Astrocyte (in vitro differentiated cells and primary cell): ENCODE results near the gene CLEC4G. TPM values are rescaled to one million over a fixed set of nuclear protein-coding genes. Genes with fewer than 3 reads are reported as not detected.

Experiments
- DNase-seq: peaks from one replicate; pipeline ENCODE4 v3.0.0-alpha.2; 2010; ENCODE audit warnings: low read depth
- FAIRE-seq: peaks from 2 replicates; lab custom pipeline; 2011; peaks lifted over from hg19 to GRCh38; lab: Jason Lieb, UNC
- H2AFZ ChIP-seq: 2 replicates; pipeline ENCODE4 v1.6.0; 2012; ENCODE audit warnings: low read depth, low read length, inconsistent platforms
- H3K27ac ChIP-seq: 2 replicates; pipeline ENCODE4 v1.5.1; 2011; ENCODE audit warnings: low read depth, low read length, inconsistent platforms
- H3K27me3 ChIP-seq: 2 replicates; pipeline ENCODE4 v1.6.0; 2011; ENCODE audit warnings: low read length, inconsistent platforms; ENCODE audit not compliant: insufficient read depth
- H3K36me3 ChIP-seq: 2 replicates; pipeline ENCODE4 v1.5.1; 2011; ENCODE audit warnings: low read length, inconsistent platforms; ENCODE audit not compliant: insufficient read depth
- H3K4me1 ChIP-seq: 2 replicates; pipeline ENCODE4 v1.5.1; 2011; ENCODE audit warnings: low read length, inconsistent platforms; ENCODE audit not compliant: insufficient read depth
- H3K4me2 ChIP-seq: 2 replicates; pipeline ENCODE4 v1.6.0; 2012; ENCODE audit warnings: low read length, inconsistent platforms
- H3K4me3 ChIP-seq: 2 replicates; pipeline ENCODE4 v1.5.1; 2011; ENCODE audit warnings: low read depth, mild to moderate bottlenecking, low read length, inconsistent platforms; ENCODE audit not compliant: insufficient read depth
- H3K79me2 ChIP-seq: 2 replicates; pipeline ENCODE4 v1.6.0; 2012; ENCODE audit warnings: mild to moderate bottlenecking, low read length, inconsistent platforms; ENCODE audit not compliant: insufficient read depth
- H3K9ac ChIP-seq: 2 replicates; pipeline ENCODE4 v1.6.0; 2012; ENCODE audit warnings: mild to moderate bottlenecking, low read length, inconsistent platforms
- H3K9me3 ChIP-seq: 2 replicates; pipeline ENCODE4 v1.5.1; 2012; ENCODE audit warnings: low read depth, mild to moderate bottlenecking, low read length, inconsistent platforms; ENCODE audit not compliant: insufficient read depth
- H4K20me1 ChIP-seq: 2 replicates; pipeline ENCODE4 v1.6.0; 2012; ENCODE audit warnings: low read length, inconsistent platforms; ENCODE audit not compliant: insufficient read depth
- H3K27ac Mint-ChIP-seq: one replicate; pipeline ENCODE4 v1.8.0; 2021; ENCODE audit warnings: mild to moderate bottlenecking, mixed read lengths; ENCODE audit not compliant: unreplicated experiment
- H3K27me3 Mint-ChIP-seq: one replicate; pipeline ENCODE4 v1.8.0; 2021; ENCODE audit warnings: low read depth, mixed read lengths; ENCODE audit not compliant: unreplicated experiment
- H3K36me3 Mint-ChIP-seq: one replicate; pipeline ENCODE4 v1.8.0; 2021; ENCODE audit warnings: low read depth, mixed read lengths; ENCODE audit not compliant: unreplicated experiment
- H3K4me1 Mint-ChIP-seq: one replicate; pipeline ENCODE4 v1.8.0; 2021; ENCODE audit warnings: low read depth, mixed read lengths; ENCODE audit not compliant: unreplicated experiment
- H3K4me3 Mint-ChIP-seq: one replicate; pipeline ENCODE4 v1.8.0; 2021; ENCODE audit warnings: mild to moderate bottlenecking, moderate library complexity, mixed read lengths; ENCODE audit not compliant: unreplicated experiment
- H3K9me3 Mint-ChIP-seq: one replicate; pipeline ENCODE4 v1.8.0; 2021; ENCODE audit warnings: mild to moderate bottlenecking, mixed read lengths; ENCODE audit not compliant: unreplicated experiment
- EZH2 ChIP-seq: IDR thresholded peaks from 2 replicates; pipeline ENCODE4 v1.6.1; 2012; ENCODE audit warnings: mild to moderate bottlenecking, low read length, inconsistent platforms; ENCODE audit not compliant: insufficient read depth
- total RNA-seq: library from RNA; stranded (reverse); gene quantifications from 2 replicates; pipeline ENCODE4 v1.2.1, GENCODE V29; 2021
- TF ChIP-seq, protein P1 (sequence below): IDR thresholded peaks from 2 replicates; pipeline ENCODE4 v1.5.1; 2011; ENCODE audit warnings: low read depth, mild to moderate bottlenecking, inconsistent platforms, low read length, moderate library complexity; ENCODE audit not compliant: insufficient read depth

CLEC4G gene
- total RNA-seq, 1 donor from 2014 or later: not detected

GRCh38 chr19:7689165-7689564, 42.7 kb downstream of the CLEC4G start:
- Mint-ChIP-seq H3K27me3 (no peaks in the 10 kb centered on the region), H3K36me3 (peaks cover 5% of the 10 kb centered on the region), H3K9me3 (no peaks in the 10 kb centered on the region), H3K4me1 (no peaks in the 10 kb centered on the region), H3K27ac (no peak overlapping the region), H3K4me3 (no peak overlapping the region)
- FAIRE-seq: no peak
- Histone ChIP-seq H3K27me3 (no peaks in the 10 kb centered on the region), H3K79me2 (no peaks in the 10 kb centered on the region), H3K4me1 (no peaks in the 10 kb centered on the region), H2AFZ (no peak overlapping the region), H3K9ac (no peak overlapping the region), H3K9me3 (no peaks in the 10 kb centered on the region), H3K27ac (no peak overlapping the region), H4K20me1 (peaks cover 7% of the 10 kb centered on the region), H3K36me3 (no peaks in the 10 kb centered on the region), H3K4me2 (no peak overlapping the region), H3K4me3 (no peak overlapping the region)
- TF ChIP-seq EZH2: no peak
- TF ChIP-seq, protein P1, sequence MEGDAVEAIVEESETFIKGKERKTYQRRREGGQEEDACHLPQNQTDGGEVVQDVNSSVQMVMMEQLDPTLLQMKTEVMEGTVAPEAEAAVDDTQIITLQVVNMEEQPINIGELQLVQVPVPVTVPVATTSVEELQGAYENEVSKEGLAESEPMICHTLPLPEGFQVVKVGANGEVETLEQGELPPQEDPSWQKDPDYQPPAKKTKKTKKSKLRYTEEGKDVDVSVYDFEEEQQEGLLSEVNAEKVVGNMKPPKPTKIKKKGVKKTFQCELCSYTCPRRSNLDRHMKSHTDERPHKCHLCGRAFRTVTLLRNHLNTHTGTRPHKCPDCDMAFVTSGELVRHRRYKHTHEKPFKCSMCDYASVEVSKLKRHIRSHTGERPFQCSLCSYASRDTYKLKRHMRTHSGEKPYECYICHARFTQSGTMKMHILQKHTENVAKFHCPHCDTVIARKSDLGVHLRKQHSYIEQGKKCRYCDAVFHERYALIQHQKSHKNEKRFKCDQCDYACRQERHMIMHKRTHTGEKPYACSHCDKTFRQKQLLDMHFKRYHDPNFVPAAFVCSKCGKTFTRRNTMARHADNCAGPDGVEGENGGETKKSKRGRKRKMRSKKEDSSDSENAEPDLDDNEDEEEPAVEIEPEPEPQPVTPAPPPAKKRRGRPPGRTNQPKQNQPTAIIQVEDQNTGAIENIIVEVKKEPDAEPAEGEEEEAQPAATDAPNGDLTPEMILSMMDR: no peak
- no peak for DNase-seq

DNA sequence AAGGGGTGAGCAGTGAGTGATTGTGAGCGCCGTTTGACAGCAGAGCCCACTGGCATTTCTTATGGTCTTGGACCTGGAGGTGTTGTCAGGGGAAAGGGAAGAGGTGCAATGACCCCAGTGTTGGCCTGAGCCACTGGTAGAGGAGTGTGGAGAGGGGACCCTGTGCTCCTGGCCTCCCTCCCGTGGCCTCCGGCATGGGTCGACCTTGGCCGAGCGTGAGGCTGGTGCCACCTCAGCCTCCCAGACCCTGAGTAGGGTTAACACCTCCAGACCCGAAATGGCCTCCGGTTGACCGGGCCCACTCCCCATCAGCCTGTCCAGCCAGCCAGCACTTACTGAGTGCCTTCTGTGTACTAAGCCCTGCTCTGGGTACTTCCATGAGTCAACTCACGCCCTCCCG, 44.7 kb downstream of the CLEC4G start:
- TF ChIP-seq EZH2: no peak
- TF ChIP-seq, protein P1: no peak
- FAIRE-seq (no peak), DNase-seq (no peak)
- no peak overlapping the region for H3K4me3 ChIP-seq
- peaks cover 25% of the 10 kb centered on the region for H4K20me1 ChIP-seq
- H3K27ac ChIP-seq: no peak overlapping the region
- H3K27ac Mint-ChIP-seq: no peak overlapping the region
- peaks cover 5% of the 10 kb centered on the region for H3K36me3 Mint-ChIP-seq
- no peak overlapping the region for H3K9ac ChIP-seq
- H3K27me3 Mint-ChIP-seq: no peaks in the 10 kb centered on the region
- no peak overlapping the region for H2AFZ ChIP-seq
- H3K4me3 Mint-ChIP-seq: no peak overlapping the region
- no peaks in the 10 kb centered on the region for H3K4me1 Mint-ChIP-seq
- H3K4me1 ChIP-seq: no peaks in the 10 kb centered on the region
- H3K9me3 Mint-ChIP-seq: no peaks in the 10 kb centered on the region
- H3K36me3 ChIP-seq: no peaks in the 10 kb centered on the region
- no peaks in the 10 kb centered on the region for H3K9me3 ChIP-seq
- H3K27me3 ChIP-seq: no peaks in the 10 kb centered on the region
- H3K4me2 ChIP-seq: no peak overlapping the region
- H3K79me2 ChIP-seq: no peaks in the 10 kb centered on the region

DNA sequence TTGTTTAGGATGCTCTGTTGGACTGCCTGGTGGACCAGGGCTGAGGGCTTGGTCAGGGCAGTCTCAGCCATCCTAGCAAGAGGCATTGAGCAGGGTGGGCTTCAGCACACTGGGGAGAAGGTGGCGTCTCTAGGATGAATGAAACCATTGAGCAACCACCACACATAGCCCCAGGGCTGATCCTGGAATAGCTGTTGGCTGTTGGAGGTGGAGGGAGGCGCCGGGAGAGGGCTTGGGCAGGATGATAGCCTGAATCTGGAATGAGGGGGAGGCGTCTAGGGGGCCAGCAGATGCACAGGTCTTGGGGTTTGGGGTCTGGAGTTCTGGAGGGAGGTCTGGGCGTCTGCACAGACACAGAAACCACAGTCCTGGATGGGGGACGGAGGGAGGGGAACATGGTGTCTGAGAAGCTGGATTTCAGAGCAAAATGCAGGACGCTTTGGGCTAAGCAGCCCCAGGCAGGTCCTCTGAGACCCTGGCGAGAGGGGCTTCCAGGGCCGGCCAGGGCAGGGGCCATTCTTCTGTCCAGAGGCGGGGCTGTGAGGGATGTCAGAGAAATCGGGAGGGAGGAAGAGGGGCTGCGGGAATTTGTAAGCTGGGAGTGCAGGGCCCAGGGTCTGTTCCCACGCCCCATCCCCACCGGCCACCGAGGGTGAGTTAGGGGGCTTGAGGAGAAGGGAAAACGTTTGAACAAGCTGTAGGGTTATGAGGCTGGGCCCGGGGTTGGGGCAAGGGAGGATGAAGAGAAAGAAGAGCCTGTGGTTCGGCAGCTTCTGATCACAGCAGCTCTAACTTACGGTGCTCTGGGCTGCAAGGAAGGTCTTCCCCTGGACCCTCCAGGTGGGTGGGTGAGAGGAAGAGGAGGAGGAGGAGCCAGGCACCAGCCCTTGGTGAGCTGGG, 46.1 kb downstream of the CLEC4G start:
- TF ChIP-seq, protein P1: no peak
- no peak for TF ChIP-seq EZH2
- Mint-ChIP-seq H3K9me3 (no peaks in the 10 kb centered on the region), H3K4me3 (no peak overlapping the region), H3K27me3 (no peaks in the 10 kb centered on the region), H3K4me1 (no peaks in the 10 kb centered on the region), H3K36me3 (peaks cover 6% of the 10 kb centered on the region), H3K27ac (no peak overlapping the region)
- FAIRE-seq (no peak), DNase-seq (no peak)
- H3K4me2 ChIP-seq: no peak overlapping the region
- H3K4me1 ChIP-seq: peaks cover 8% of the 10 kb centered on the region
- no peaks in the 10 kb centered on the region for H3K9me3 ChIP-seq
- H2AFZ ChIP-seq: no peak overlapping the region
- H3K27me3 ChIP-seq: no peaks in the 10 kb centered on the region
- no peak overlapping the region for H3K9ac ChIP-seq
- peaks cover 30% of the 10 kb centered on the region for H4K20me1 ChIP-seq
- no peak overlapping the region for H3K27ac ChIP-seq
- H3K4me3 ChIP-seq: no peak overlapping the region
- H3K36me3 ChIP-seq: no peaks in the 10 kb centered on the region
- peaks cover 12% of the 10 kb centered on the region for H3K79me2 ChIP-seq
